Activated CD4-positive, alpha-beta T cell treated with anti-CD3 and anti-CD28 coated beads, Interleukin-2, Interleukin-4, amounts not matched to agents 100 ng/mL and 50 ng/mL, durations not matched to agents 16 hours and 8 hours (primary cell): ENCODE data around the gene ARHGEF38.

ENCODE experiments used
- DNase-seq: peaks from one replicate; pipeline ENCODE4 v3.0.0-alpha.2; 2020; ENCODE audit warnings: low spot score

Gene ARHGEF38

GRCh38 chr4:105558277-105558676, 5.9 kb downstream of the ARHGEF38 start:
- no peak for DNase-seq

DNA sequence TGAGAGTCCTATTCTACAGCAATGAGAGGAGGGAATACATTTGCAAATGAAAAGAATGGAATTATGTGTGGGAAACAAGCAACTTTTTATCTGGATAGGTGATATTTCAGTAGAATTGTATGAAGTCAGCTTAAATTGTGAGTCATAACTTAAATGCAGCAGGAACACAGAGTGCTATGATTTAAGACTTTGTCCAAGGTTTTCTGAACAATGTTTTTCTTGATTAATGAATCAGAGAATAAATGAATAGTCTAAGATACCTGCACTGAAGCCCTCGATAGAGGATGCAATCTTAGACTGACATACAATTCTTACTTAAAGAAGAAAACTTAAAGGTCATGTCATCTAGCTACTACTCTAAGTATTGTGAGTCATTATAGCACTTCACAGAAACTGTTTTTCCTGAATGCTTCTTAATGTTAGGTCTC, 8.0 kb downstream of the ARHGEF38 start:
- no peak for DNase-seq

DNA sequence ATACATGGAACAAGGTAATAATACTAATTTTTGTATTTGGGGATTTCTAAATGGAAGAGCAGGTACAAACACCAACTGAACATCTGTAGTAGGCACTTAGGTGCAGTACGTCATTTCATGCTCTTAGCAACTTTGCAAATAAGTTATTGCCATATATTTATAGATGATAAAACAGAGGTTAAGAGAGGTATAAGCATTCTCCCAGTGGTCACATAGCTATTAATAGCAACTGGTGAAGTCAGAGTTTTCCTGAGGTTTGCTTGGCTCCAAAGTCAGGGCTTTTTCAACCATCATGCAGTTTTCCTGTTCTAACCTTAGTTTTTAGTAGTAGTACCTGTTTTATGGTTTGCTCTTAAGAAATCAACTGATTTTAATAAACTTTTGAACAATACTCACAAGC, 10.9 kb downstream of the ARHGEF38 start:
- no peak for DNase-seq

DNA sequence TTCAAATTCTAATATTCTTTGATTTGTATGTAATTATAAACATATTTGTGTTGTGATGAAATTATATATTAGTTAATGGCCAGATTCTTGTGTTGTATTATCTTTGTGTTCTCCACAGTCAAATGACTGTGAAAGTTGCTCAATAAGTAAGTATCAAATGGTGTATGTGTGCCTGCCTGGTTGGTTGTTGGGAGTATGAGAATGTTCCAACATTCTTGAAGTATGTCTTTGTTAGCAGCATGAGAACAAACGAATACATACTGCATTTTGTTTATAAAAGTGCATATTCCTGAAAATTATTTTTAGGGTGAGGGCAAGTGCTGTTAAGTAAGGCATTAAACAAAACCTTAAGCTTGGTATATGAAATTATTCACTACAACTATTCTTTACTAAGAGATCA, 16.2 kb downstream of the ARHGEF38 start:
- no peak for DNase-seq

DNA sequence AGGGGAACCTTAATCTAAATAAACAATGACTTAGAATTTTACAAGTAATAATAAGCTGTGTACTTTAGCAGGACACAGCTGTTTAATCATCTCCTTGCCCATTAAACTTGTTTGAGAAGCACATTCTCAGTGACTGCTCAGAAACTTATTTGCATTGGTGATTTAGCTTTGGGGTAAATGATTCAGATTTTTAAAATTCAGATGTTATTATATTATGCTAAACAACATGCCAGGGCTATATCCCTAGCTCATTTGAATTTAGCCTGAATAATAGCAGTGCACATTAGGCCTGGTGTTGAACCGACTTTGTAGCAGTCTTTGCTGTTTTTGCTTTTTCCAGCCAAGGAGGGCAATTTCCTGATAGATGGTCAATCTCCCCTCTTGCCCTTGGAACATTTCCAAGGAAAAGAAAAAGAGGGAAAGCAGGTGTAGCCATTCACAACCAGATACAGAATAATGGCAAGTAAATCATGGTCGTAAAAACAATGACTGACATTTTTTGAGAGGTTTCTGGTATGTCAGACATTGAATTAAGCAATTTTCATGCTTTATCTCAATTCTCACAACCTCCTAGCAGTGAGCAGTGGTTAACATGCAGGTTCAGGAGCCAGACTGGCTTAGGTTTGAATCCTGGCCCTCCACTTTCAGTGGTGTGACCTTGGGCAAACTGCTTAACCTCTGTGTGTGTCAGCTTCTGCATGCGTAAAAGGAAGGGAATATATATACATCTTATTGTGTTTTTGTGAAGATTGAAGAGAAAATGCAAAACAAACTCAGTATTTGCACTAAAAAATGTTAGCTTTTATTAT, 16.8 kb downstream of the ARHGEF38 start:
- no peak for DNase-seq

- no peak for DNase-seq
These were observed 17.4 kb downstream of the ARHGEF38 start for GRCh38 chr4:105569866-105570236.

GRCh38 chr4:105572296-105572695, 19.9 kb downstream of the ARHGEF38 start:
- DNase-seq = no peak

DNA sequence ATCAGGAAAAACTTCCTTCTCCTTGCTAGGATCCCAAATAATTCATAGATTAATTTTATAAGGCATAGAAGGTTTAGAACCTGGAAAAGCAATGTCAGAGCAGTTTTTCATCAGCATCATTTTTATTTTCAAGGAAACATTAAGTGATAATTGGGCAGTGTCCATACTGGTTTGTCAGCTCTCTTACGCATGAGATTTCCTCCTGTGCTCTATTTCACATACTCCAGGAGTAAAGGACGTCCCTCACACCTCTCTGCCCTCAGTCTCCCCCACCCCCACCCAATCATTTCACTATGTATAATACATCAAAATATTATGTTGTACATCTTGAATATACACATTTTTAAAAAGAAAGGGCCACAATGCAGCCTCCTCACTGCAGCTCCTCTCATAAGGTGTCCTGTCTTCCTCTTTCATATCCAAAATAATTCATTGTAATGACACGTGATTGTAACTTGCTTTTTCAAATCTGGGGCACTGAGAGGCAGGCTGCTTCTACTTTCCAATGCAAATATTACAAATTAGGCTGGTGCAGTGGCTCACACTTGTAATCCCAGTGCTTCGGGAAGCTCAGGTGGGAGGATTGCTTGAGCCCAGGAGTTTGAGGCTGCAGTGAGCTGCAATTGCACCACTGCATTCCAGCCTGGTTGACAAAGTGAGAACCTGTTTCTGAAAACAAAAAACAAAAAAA, 34.4 kb downstream of the ARHGEF38 start:
- no peak for DNase-seq

DNA sequence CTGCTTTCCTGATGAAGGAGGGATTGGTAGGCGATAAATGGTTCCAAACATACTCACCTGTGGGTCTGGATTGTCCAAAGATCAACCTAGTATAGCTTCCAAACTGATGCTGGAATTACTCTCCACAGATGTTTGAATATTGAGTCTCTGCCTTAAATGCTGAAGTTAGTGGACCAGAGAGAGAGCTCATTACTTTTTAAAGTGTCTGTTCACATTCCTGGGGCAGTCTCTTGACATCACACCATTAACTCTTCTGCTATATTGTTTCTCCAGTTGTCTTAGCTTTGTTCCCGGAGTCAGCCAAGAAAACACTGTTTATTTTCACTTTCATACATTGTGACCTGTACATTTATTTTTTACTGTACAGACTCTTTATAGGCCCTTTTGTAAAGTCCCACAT, 35.4 kb downstream of the ARHGEF38 start:
- no peak for DNase-seq

DNA sequence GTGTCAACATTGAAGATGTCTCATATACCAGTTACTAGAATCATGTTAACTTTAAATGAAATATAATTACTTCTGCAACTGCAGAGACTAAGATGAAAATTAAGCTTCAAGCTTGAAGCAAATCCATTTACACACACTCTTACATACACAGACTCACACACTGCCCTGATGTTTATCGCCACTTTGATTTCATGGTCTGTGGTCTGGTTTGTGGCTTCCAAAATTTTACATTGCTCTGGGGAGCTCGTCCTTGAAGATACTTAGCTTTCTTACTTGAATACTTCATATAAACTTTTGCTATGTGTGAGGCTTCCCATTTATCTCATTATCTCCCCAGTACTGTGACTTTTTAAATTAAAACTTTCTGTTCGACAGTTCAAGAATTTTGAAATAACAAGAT, 35.8 kb downstream of the ARHGEF38 start:
- DNase-seq = peak; percentile 3

- no peak for DNase-seq
These were observed 39.2 kb downstream of the ARHGEF38 start for GRCh38 chr4:105591573-105591972.

- peak; percentile 40 for DNase-seq
These were observed 41.9 kb downstream of the ARHGEF38 start for GRCh38 chr4:105594099-105595010.

DNA sequence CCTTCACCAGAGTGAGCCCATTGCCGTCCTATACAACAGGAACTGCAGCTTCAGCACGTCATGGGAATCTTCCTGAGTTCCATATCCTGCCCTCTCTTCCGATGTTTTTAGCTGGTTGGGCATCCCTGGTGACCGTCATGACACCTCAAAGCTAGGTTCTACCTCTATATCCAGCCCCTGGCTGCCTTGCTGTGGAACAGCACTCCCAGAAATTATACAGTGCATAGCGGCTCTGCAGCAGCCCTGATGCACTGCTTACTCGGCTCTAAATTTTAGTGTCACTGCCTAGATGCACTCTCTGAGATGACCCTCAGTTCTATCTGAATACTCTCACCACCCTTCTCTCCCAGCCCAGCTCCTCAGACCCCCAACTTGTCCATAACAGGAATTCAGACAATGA, 44.3 kb downstream of the ARHGEF38 start:
- DNase-seq = no peak

GRCh38 chr4:105598052-105598451, 45.6 kb downstream of the ARHGEF38 start:
- no peak for DNase-seq

- no peak for DNase-seq
These were observed 46.4 kb downstream of the ARHGEF38 start for GRCh38 chr4:105598787-105599186.

GRCh38 chr4:105599482-105599881, 47.1 kb downstream of the ARHGEF38 start:
- DNase-seq = no peak

GRCh38 chr4:105599932-105600655, 47.7 kb downstream of the ARHGEF38 start:
- no peak for DNase-seq

DNA sequence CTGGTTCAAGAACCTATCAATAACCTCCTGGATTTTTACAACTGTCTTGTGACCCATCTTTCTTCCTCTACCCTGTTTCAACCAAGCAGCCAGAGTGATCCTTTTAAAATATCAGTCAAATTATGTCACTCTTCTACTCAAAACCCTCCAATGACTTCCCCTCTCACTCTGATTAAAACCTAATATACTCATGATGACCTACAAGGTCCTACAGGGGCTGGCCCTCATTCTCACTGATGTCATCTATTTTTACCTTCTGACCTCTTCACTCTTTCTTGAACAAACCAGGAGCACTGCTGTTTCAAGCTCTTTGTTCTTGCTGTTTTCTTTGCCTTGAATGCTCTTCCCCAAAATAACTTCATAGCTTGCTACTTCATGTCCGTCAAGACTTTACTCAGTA, 48.5 kb downstream of the ARHGEF38 start:
- no peak for DNase-seq

- no peak for DNase-seq
These were observed 49.0 kb downstream of the ARHGEF38 start for GRCh38 chr4:105601406-105601805.

DNA sequence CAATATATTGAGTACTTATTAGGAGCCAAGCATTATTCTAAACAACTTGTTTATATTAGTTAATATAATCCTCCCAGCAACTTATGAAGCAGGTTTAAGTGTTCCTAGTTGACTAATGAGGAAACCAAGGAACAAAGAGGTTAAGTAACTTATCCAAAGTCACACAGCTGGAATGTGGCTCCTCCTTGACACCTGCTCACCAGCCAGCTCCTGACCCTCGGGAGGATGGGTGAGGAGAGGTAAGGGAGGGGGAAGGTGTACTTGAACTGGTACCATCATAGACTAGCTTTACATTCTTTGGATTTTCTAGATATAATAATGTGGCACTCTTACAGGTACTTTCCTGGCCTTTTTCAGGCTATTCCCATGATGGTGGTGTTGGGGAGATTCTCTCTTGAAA, 50.7 kb downstream of the ARHGEF38 start:
- no peak for DNase-seq

- peak; percentile 21 for DNase-seq
These were observed 53.1 kb downstream of the ARHGEF38 start for GRCh38 chr4:105605493-105605892.

GRCh38 chr4:105607876-105608275, 55.5 kb downstream of the ARHGEF38 start:
- DNase-seq = no peak
